22Rv1 (cell line): ENCODE measurements around the gene LSMEM2.

Source experiments
- H3K27ac ChIP-seq: fragments of 450-650 bp; 2 replicates; pipeline ENCODE4 v1.5.1; 2017
- ZFX ChIP-seq: fragments of 450-650 bp; IDR thresholded peaks from 2 replicates; pipeline ENCODE4 v1.6.1; 2017; ENCODE audit warnings: antibody characterized with exemption, borderline replicate concordance
- TF ChIP-seq, protein P1 (sequence below): fragments of 450-650 bp; IDR thresholded peaks from 2 replicates; pipeline ENCODE4 v1.5.1; 2017; ENCODE audit warnings: mild to moderate bottlenecking

LSMEM2 gene

DNA sequence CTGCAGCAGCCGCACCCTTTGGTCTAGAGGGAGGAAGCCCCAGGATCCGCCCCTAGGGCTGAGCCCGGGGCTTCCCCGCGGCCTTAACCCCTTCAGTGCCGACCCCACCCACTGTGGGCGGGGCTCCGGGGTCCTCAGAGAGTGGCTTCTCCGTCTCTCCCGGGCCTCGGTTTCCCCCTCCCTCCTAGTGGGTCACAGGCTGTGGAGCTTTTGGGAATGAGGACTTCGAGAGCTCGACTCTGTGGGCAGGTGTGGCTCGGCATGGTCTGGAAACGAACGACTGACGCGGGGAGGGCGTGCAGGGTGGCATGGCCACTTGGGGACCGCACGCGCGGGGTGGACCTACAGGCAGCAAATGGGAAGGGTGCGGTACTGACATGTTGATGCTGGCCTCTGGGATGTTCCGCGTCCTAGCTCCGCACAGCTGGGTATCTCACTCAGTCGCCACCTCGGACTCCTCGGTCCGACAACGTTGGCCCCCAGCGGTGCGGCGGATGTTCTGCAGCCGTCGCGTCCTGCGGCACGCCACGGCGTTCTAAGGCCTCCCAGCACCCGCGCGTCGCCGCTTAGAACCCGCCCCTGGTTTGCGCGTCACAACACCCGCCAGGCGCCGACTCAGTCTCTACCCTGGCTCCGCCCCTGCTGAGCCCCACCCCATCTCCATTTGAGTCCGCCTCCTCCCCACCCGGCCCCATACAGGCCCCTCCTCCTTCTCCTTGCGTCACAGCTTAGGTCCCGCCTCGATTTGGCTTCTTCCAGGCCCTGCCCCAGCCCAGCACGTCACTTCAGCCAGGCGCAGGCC is 20.1 kb downstream of the LSMEM2 start, which contains the start of the genes HYAL3 and NAA80:
Gene HYAL3 (minus strand): TSS at position 570 of the 802 bp plus-strand sequence. CDS start 3,803 bp downstream, outside the sequence.
Gene NAA80 (minus strand): TSS at position 570 of the 802 bp plus-strand sequence. CDS start 1,942 bp downstream, outside the sequence.
- H3K27ac ChIP-seq, result peak within 1 kb of the TSS; percentile 96
- TF ChIP-seq, protein P1, sequence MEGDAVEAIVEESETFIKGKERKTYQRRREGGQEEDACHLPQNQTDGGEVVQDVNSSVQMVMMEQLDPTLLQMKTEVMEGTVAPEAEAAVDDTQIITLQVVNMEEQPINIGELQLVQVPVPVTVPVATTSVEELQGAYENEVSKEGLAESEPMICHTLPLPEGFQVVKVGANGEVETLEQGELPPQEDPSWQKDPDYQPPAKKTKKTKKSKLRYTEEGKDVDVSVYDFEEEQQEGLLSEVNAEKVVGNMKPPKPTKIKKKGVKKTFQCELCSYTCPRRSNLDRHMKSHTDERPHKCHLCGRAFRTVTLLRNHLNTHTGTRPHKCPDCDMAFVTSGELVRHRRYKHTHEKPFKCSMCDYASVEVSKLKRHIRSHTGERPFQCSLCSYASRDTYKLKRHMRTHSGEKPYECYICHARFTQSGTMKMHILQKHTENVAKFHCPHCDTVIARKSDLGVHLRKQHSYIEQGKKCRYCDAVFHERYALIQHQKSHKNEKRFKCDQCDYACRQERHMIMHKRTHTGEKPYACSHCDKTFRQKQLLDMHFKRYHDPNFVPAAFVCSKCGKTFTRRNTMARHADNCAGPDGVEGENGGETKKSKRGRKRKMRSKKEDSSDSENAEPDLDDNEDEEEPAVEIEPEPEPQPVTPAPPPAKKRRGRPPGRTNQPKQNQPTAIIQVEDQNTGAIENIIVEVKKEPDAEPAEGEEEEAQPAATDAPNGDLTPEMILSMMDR, result peak; percentile 58
- TF ChIP-seq ZFX, result no peak

DNA sequence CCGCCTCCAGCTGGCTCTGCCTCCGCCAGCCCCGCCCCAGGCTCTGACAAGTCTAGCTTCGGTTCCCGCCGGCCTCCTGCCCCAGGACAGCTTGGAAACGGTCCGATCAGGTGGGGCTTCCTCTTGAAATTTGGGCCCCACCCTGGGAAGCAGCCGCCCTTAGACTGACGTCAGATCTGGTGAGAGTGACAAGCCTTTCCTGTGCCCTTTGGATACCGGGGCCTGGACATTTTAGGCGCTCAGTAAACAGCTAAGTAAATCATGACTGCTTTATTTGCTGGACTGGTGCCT is 20.7 kb downstream of the LSMEM2 start:
- no peak for TF ChIP-seq ZFX
- TF ChIP-seq, protein P1, result no peak

DNA sequence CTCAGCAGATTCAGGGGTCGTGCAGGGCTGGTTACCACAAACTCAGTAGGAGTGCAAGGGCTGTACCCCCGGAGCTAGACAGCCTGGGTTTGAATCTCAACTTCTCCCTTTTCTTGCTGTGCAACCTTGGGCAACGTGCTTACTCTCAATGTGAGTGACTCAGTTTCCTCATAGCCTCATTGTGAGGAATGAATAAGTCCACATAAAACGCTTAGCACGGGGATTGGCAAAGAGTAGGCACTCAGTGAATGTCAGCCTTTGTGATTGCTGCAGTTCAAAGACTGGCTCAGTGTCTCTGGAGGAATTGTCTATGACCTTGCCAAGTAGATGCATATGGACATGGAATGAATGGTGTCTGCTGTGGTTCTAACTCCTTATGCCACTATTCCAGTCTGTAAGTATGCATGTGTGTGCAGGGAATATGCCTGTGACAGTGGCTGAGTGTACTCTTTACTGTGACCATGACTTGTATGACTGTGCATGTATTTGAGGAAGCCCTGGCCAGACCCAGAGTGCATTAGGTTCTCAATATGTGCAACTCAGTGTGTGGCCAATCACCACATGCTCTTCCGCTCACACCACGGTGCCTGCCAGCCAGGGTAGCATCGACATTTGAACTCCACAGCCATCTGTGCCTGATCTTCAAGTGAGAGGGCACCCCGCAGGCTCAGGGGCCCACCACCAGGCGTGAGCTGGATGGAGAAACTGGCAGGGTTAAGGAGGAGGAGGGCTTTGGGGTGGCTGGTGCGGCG is 21.2 kb downstream of the LSMEM2 start:
- no peak for TF ChIP-seq ZFX
- TF ChIP-seq, protein P1, result no peak
- peak overlapping the region; percentile 96 for H3K27ac ChIP-seq

More for the DNA sequence above, 20.7 kb downstream of the LSMEM2 start:
- peak overlapping the region; percentile 96 for H3K27ac ChIP-seq

DNA sequence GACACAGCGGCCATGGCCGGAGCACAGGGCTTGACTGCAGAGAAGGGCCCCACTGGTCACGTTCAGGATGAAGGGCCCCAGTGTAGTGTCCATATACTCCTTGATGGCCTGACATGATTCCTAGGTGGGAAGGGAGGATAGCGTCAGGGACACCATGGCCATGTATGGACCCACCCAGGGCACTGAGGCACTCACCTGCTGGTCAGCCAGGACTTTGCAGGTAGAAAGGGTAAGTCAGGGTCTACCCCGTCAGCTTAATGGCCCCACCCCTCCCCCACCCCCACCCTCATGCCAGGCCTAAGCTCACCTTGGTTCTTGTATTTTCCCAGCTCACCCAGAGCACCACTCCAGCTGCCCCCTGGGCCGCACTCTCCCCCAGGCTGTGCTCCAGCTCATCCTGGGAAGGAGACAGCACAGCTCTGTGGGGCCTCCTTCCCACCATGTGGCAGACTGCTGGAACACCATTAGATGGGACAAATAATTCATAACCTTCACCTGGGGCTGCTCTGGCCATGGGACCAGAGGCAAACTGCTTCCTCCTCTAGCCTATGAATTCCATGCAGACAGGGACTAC is 21.9 kb downstream of the LSMEM2 start:
- peak overlapping the region; percentile 96 for H3K27ac ChIP-seq
- no peak for TF ChIP-seq ZFX
- TF ChIP-seq, protein P1, result no peak

DNA sequence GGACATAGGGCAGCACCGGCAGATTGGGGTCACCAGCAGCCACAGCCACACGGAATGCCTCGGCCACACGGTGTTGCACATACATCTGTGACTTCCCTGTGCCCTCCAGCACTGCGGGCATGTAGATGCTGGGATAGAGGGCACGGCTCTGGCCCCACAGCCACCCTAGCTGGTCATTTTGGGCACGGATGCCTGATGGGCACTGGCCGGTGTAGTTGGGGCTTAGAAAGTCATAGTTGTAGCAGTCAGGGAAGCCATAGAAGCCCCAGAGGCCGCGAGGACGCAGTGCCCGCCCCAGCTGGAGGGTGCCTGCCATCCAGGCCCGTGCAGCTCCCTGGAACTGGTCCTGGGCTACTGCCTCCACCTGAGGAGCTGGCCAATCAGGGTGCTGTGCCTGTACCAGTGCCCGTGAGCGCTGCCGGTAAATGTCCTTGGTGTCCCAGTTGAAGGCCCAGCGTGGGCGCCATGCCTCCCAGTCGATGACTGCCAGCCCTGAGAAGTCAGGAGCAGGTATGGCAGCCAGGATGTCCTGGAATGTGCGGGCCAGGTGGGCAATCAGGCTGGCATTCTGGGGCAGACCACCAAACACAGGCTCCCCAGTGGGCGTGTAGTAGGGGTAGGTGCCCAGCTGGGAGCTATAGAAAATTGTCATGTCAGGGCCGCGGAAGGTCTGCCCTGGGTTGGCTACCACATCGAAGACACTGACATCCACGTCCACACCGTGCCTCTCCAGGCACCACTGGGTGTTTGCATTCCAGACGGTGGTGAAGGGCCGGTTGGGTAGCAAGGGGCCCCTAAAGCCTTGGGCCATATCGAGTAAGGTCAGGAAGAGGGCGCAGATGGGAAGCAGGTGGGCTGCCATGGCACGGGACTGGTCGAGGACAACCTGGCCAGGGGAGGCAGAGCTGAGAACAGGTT is 23.5 kb downstream of the LSMEM2 start:
- H3K27ac ChIP-seq, result peak overlapping the region; percentile 38; the same call in 1 of the 2 replicates
- TF ChIP-seq, protein P1, result no peak
- no peak for TF ChIP-seq ZFX

DNA sequence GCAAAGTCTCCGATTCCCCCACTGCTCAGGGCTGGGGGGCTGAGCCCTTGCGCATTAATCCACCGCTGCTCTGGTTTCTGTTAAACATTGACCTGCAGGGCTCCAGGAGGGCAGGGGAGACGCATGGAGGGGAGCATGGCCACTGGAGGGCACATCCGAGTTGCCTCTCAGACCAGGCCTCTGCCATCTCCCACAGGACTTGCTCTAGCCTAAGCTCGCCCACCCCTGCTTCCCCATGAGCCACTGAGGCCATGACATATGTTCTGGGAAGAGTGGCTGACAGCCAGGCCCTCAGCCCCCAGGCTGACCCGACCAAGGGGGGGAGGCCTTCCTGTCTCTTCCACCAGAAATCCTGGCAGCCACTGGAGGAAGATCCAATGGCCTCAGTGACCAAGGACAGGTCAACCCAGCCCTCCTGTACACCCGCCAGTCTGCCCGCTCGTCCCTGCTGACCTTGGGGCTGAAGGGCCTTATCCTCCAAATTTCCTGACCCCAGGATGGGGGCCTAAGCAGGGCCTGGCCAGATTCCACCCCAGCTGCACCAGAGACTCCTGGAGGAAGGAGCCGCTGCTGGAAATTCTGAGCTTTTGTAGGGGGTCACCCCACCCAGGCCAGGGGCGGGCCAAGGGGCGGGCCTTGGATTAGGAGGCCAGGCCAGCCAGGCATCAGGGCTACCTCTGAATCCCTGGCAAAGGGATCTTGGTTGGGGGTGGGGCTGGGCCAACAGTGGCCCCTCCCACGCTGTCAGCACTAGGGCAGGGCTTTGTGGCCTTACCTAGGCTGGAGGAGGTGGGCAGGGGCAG is 24.3 kb downstream of the LSMEM2 start, which contains the start of gene HYAL1:
Gene HYAL1 (minus strand): TSS at position 562 of the 803 bp plus-strand sequence. CDS start 618 bp downstream, outside the sequence.
- H3K27ac ChIP-seq, result peak within 1 kb of the TSS; percentile 38; the same call in 1 of the 2 replicates
- no peak for TF ChIP-seq ZFX
- TF ChIP-seq, protein P1, result no peak
